Glutamatergic neuron (in vitro differentiated cells): ENCODE results near the gene SNAI3. TPM values are rescaled to one million over a fixed set of nuclear protein-coding genes. Genes with fewer than 3 reads are reported as not detected.

Source experiments
- DNase-seq: peaks from one replicate; pipeline ENCODE4 v3.0.0; 2022
- H3K27ac Mint-ChIP-seq: one replicate; pipeline ENCODE4 v1.8.0; 2020; ENCODE audit warnings: mild to moderate bottlenecking, mixed read lengths, inconsistent platforms; ENCODE audit not compliant: unreplicated experiment
- H3K27me3 Mint-ChIP-seq: one replicate; pipeline ENCODE4 v1.8.0; 2020; ENCODE audit warnings: mild to moderate bottlenecking, moderate library complexity, mixed read lengths, inconsistent platforms; ENCODE audit not compliant: unreplicated experiment
- H3K36me3 Mint-ChIP-seq: one replicate; pipeline ENCODE4 v1.8.0; 2020; ENCODE audit warnings: mild to moderate bottlenecking, mixed read lengths, inconsistent platforms; ENCODE audit not compliant: unreplicated experiment
- H3K4me1 Mint-ChIP-seq: one replicate; pipeline ENCODE4 v1.8.0; 2020; ENCODE audit warnings: mild to moderate bottlenecking, low read depth, mixed read lengths, inconsistent platforms; ENCODE audit not compliant: unreplicated experiment
- H3K4me3 Mint-ChIP-seq: one replicate; pipeline ENCODE4 v1.8.0; 2020; ENCODE audit warnings: mild to moderate bottlenecking, mixed read lengths, inconsistent platforms; ENCODE audit not compliant: unreplicated experiment
- H3K9me3 Mint-ChIP-seq: one replicate; pipeline ENCODE4 v1.8.0; 2020; ENCODE audit warnings: mild to moderate bottlenecking, moderate library complexity, mixed read lengths, inconsistent platforms; ENCODE audit not compliant: unreplicated experiment
- CTCF ChIP-seq: fragments of 200-600 bp; sonication (generic); IDR thresholded peaks from one replicate; pipeline ENCODE4 v1.5.0; 2021; ENCODE audit not compliant: partially characterized antibody, unreplicated experiment
- total RNA-seq: library from RNA; stranded (reverse); fragmentation: NEBNext Ultra II Directional; extraction: Animal tissue kit (Norgen Biotek cat#: 25700); gene quantifications from one replicate; pipeline ENCODE4 v1.2.1, GENCODE V29; 2021; ENCODE audit not compliant: unreplicated experiment

The SNAI3 gene
- total RNA-seq, 1 donor from 2014 or later: not detected

- peaks cover 6% of the 10 kb centered on the region for H3K9me3 Mint-ChIP-seq
- H3K27me3 Mint-ChIP-seq: peaks cover 9% of the 10 kb centered on the region
- peak; percentile 19 for DNase-seq
- no peaks in the 10 kb centered on the region for H3K36me3 Mint-ChIP-seq
- peaks cover 6% of the 10 kb centered on the region for H3K4me1 Mint-ChIP-seq
- H3K27ac Mint-ChIP-seq: peak overlapping the region; percentile 67
- no peak for TF ChIP-seq CTCF
- peak overlapping the region; percentile 12 for H3K4me3 Mint-ChIP-seq
Observed at GRCh38 chr16:88649195-88649923, 36.9 kb downstream of the SNAI3 start.

GRCh38 chr16:88647178-88648070 lies 38.9 kb downstream of the SNAI3 start:
- Mint-ChIP-seq H3K27me3 (peaks cover 9% of the 10 kb centered on the region), H3K27ac (no peak overlapping the region), H3K9me3 (peaks cover 6% of the 10 kb centered on the region), H3K4me1 (peaks cover 6% of the 10 kb centered on the region), H3K36me3 (no peaks in the 10 kb centered on the region), H3K4me3 (no peak overlapping the region)
- DNase-seq: no peak
- TF ChIP-seq CTCF: no peak

GRCh38 chr16:88646345-88647034 lies 39.8 kb downstream of the SNAI3 start:
- DNase-seq: no peak
- no peak overlapping the region for H3K27ac Mint-ChIP-seq
- H3K27me3 Mint-ChIP-seq: peaks cover 9% of the 10 kb centered on the region
- H3K9me3 Mint-ChIP-seq: peaks cover 7% of the 10 kb centered on the region
- no peak for TF ChIP-seq CTCF
- H3K4me3 Mint-ChIP-seq: no peak overlapping the region
- H3K4me1 Mint-ChIP-seq: peaks cover 6% of the 10 kb centered on the region
- no peaks in the 10 kb centered on the region for H3K36me3 Mint-ChIP-seq

GRCh38 chr16:88645941-88646340 lies 40.4 kb downstream of the SNAI3 start:
- H3K4me1 Mint-ChIP-seq: peaks cover 6% of the 10 kb centered on the region
- no peak for DNase-seq

More at GRCh38 chr16:88645941-88646340, 40.4 kb downstream of the SNAI3 start:
- H3K27ac Mint-ChIP-seq: no peak overlapping the region
- peaks cover 9% of the 10 kb centered on the region for H3K27me3 Mint-ChIP-seq
- TF ChIP-seq CTCF: no peak
- H3K9me3 Mint-ChIP-seq: peaks cover 7% of the 10 kb centered on the region
- no peak overlapping the region for H3K4me3 Mint-ChIP-seq
- no peaks in the 10 kb centered on the region for H3K36me3 Mint-ChIP-seq
